ENCODE data around the gene ABTB2. TPM values are rescaled to one million over a fixed set of nuclear protein-coding genes. Genes with fewer than 3 reads are reported as not detected.

ABTB2 gene
- polyA plus RNA-seq, 1 of the 3 experiments (the other 2 are of a cell fraction) = 7.8 TPM

DNA sequence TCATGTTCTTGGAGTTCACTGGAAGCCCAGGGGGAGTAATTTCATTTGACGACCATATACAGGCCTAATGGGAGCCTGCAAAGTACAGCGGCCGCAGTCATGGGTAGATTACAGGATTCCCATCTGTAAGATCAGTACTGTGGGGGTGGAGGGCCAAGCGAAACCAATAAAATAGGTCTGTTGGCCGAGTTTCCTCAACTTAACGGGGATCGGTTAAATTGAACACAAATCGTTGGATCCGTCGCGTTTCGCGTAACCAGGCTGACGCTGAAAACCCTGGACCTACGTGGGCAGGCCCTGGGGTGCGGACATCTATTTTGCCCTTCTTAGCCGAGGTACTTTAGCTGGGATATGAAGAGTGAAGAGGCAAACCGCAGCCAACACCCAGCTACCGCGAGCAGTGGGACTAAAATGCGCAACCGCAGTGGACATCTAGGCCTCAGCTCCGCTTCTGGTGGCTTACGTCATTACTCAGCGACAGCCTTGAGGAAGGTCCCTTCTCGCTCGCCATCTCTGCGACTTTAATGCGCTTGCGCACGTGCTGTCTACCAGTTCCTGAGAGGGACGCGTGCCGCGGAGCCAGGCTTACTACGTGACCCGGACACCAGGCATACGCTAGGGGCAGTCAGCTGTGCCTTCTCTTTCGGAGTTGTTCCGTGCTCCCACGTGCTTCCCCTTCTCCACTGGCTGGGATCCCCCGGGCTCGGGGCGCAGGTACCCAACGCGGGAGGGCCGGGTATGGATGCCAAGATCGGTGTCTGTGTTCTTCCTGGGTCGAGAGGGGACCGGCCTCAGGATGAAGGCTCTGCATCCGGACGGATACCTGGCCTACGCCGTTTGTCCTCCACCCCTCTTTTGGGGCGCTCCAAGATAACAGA lies 252.5 kb downstream of the ABTB2 start, which contains the start of gene NAT10:
NAT10 (plus strand) TSS at position 551 of the 878 bp plus-strand sequence. CDS start 2,597 bp downstream, outside the sequence.
- ChIA-PET CTCF (interaction anchor here (0.7 to 1.6 kb wide), 7 partner anchors 10 to 247 kb away, joined by 3 to 13 read pairs (median 3); no protein-coding TSS in a partner anchor), POLR2A (interaction anchor here (0.6 to 1.7 kb wide), 7 partner anchors 14 to 69 kb away, joined by 3 to 16 read pairs (median 4); partner anchors contain the start of gene CAPRIN1)
- H3K4me2 ChIP-seq = peak within 1 kb of the TSS; percentile 94
- 2% methylated on average over 27 of the region's 55 CpGs for WGBS (ENCODE audit: low lambda C conversion rate)
- H3K4me3 ChIP-seq (ENCODE audit: low read depth in 2 of 2, low read length in 1 of 2) = peak within 1 kb of the TSS; percentile 89 to 97
- H3F3A ChIP-seq (replicated peaks; ENCODE audit: insufficient read depth) = peaks cover 44% of the 10 kb centered on the region
- peak; percentile 85 for DNase-seq
- H3K9me2 ChIP-seq = no peaks in the 10 kb centered on the region
- H4K20me1 ChIP-seq (ENCODE audit: insufficient read depth) = no peaks in the 10 kb centered on the region
- peak within 1 kb of the TSS; percentile 89 to 98 for H3K27ac ChIP-seq (ENCODE audit: low read depth in 2 of 2, low read length in 1 of 2)
- H2AFZ ChIP-seq (ENCODE audit: low read depth) = peak within 1 kb of the TSS; percentile 76
- H3K9me3 ChIP-seq = no peaks in the 10 kb centered on the region
- peak within 1 kb of the TSS; percentile 88 for H3K9ac ChIP-seq
- H3K4me1 ChIP-seq (ENCODE audit: control insufficient read depth in 1 of 2, insufficient read depth in 2 of 2, low read depth in 1 of 2, low read length in 1 of 2) = peaks cover 13 to 19% of the 10 kb centered on the region in 2 experiments; a peak in 3 of 4 replicates
- H3K79me2 ChIP-seq (ENCODE audit: insufficient read depth) = peaks cover 36% of the 10 kb centered on the region
- no peaks in the 10 kb centered on the region for H3K27me3 ChIP-seq (ENCODE audit: insufficient read depth)
- H3K36me3 ChIP-seq (replicated peaks in 1 of 2; ENCODE audit: control insufficient read depth in 1 of 2, insufficient read depth in 2 of 2, low read length in 1 of 2) = peaks cover 48 to 49% of the 10 kb centered on the region in 2 experiments
- TF ChIP-seq, protein P1, sequence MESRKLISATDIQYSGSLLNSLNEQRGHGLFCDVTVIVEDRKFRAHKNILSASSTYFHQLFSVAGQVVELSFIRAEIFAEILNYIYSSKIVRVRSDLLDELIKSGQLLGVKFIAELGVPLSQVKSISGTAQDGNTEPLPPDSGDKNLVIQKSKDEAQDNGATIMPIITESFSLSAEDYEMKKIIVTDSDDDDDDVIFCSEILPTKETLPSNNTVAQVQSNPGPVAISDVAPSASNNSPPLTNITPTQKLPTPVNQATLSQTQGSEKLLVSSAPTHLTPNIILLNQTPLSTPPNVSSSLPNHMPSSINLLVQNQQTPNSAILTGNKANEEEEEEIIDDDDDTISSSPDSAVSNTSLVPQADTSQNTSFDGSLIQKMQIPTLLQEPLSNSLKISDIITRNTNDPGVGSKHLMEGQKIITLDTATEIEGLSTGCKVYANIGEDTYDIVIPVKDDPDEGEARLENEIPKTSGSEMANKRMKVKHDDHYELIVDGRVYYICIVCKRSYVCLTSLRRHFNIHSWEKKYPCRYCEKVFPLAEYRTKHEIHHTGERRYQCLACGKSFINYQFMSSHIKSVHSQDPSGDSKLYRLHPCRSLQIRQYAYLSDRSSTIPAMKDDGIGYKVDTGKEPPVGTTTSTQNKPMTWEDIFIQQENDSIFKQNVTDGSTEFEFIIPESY (IDR thresholded peaks at IDR 0.05; ENCODE audit: borderline replicate concordance, low read depth) = peak; percentile 93
- TF ChIP-seq, protein P2, sequence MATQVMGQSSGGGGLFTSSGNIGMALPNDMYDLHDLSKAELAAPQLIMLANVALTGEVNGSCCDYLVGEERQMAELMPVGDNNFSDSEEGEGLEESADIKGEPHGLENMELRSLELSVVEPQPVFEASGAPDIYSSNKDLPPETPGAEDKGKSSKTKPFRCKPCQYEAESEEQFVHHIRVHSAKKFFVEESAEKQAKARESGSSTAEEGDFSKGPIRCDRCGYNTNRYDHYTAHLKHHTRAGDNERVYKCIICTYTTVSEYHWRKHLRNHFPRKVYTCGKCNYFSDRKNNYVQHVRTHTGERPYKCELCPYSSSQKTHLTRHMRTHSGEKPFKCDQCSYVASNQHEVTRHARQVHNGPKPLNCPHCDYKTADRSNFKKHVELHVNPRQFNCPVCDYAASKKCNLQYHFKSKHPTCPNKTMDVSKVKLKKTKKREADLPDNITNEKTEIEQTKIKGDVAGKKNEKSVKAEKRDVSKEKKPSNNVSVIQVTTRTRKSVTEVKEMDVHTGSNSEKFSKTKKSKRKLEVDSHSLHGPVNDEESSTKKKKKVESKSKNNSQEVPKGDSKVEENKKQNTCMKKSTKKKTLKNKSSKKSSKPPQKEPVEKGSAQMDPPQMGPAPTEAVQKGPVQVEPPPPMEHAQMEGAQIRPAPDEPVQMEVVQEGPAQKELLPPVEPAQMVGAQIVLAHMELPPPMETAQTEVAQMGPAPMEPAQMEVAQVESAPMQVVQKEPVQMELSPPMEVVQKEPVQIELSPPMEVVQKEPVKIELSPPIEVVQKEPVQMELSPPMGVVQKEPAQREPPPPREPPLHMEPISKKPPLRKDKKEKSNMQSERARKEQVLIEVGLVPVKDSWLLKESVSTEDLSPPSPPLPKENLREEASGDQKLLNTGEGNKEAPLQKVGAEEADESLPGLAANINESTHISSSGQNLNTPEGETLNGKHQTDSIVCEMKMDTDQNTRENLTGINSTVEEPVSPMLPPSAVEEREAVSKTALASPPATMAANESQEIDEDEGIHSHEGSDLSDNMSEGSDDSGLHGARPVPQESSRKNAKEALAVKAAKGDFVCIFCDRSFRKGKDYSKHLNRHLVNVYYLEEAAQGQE (IDR thresholded peaks at IDR 0.05; ENCODE audit: low read depth, low read length) = peak; percentile 54; the same call in 1 of the 2 replicates
- TF ChIP-seq TAF1 (IDR thresholded peaks at IDR 0.05; ENCODE audit: borderline replicate concordance, low read depth, low read length) = peak; percentile 77; the same call in 1 of the 2 replicates
- no peak for TF ChIP-seq RAD21 (IDR thresholded peaks at IDR 0.05; ENCODE audit: low read length)
- no peak for TF ChIP-seq EZH2phosphoT487 (IDR thresholded peaks at IDR 0.05; ENCODE audit: borderline replicate concordance, low read depth)
- no peak for TF ChIP-seq FOXJ3 (CRISPR knock-in tag; IDR thresholded peaks at IDR 0.05)
- TF ChIP-seq EP300 (IDR thresholded peaks at IDR 0.05; ENCODE audit: borderline replicate concordance in 1 of 2, low read depth in 1 of 2, low read length in 1 of 2) = no peak
- TF ChIP-seq, protein P3, sequence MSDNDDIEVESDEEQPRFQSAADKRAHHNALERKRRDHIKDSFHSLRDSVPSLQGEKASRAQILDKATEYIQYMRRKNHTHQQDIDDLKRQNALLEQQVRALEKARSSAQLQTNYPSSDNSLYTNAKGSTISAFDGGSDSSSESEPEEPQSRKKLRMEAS (IDR thresholded peaks at IDR 0.05; ENCODE audit: low read depth) = peak; percentile 99
- TF ChIP-seq FOSL2 (IDR thresholded peaks at IDR 0.05; ENCODE audit: borderline replicate concordance, low read depth) = peak; percentile 17; the same call in 1 of the 2 replicates
- peak; percentile 48; the same call in 1 of the 2 replicates for TF ChIP-seq RCOR1 (IDR thresholded peaks at IDR 0.05; ENCODE audit: low read length)
- no peak for TF ChIP-seq TEAD4 (IDR thresholded peaks at IDR 0.05; ENCODE audit: borderline replicate concordance, insufficient read depth)
- peak; percentile 97 for TF ChIP-seq CHD2 (IDR thresholded peaks at IDR 0.05; ENCODE audit: low read length, partially characterized antibody)
- TF ChIP-seq, protein P4, sequence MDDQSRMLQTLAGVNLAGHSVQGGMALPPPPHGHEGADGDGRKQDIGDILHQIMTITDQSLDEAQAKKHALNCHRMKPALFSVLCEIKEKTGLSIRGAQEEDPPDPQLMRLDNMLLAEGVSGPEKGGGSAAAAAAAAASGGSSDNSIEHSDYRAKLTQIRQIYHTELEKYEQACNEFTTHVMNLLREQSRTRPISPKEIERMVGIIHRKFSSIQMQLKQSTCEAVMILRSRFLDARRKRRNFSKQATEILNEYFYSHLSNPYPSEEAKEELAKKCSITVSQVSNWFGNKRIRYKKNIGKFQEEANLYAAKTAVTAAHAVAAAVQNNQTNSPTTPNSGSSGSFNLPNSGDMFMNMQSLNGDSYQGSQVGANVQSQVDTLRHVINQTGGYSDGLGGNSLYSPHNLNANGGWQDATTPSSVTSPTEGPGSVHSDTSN (IDR thresholded peaks at IDR 0.05) = peak; percentile 12; the same call in 1 of the 2 replicates
- TF ChIP-seq POLR2AphosphoS5 (IDR thresholded peaks at IDR 0.05; ENCODE audit: low read depth, low read length) = peak; percentile 98
- peak; percentile 100 for TF ChIP-seq MXI1 (IDR thresholded peaks at IDR 0.05; ENCODE audit: low read depth, low read length)
- peak; percentile 89 for TF ChIP-seq NRF1 (IDR thresholded peaks at IDR 0.05; ENCODE audit: low read depth, low read length)
- TF ChIP-seq, protein P5, sequence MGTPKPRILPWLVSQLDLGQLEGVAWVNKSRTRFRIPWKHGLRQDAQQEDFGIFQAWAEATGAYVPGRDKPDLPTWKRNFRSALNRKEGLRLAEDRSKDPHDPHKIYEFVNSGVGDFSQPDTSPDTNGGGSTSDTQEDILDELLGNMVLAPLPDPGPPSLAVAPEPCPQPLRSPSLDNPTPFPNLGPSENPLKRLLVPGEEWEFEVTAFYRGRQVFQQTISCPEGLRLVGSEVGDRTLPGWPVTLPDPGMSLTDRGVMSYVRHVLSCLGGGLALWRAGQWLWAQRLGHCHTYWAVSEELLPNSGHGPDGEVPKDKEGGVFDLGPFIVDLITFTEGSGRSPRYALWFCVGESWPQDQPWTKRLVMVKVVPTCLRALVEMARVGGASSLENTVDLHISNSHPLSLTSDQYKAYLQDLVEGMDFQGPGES (IDR thresholded peaks at IDR 0.05; ENCODE audit: low read depth, low read length) = no peak
- TF ChIP-seq ELF1 (IDR thresholded peaks at IDR 0.05) = peak; percentile 84
- TF ChIP-seq YY1 (IDR thresholded peaks at IDR 0.05; ENCODE audit: low read depth) = 0 out of 2 replicates have a peak, but pooled peaks have one; percentile 10
- no peak for TF ChIP-seq NFIC (IDR thresholded peaks at IDR 0.05; ENCODE audit: borderline replicate concordance)
- TF ChIP-seq SIN3A (IDR thresholded peaks at IDR 0.05; ENCODE audit: borderline replicate concordance, low read depth, low read length) = peak; percentile 99
- TF ChIP-seq MEF2A (IDR thresholded peaks at IDR 0.05; ENCODE audit: borderline replicate concordance, low read depth) = no peak
- peak; percentile 26; the same call in 1 of the 2 replicates for TF ChIP-seq JUND (IDR thresholded peaks at IDR 0.05)
- TF ChIP-seq RFX5 (IDR thresholded peaks at IDR 0.05; ENCODE audit: low read length) = no peak

Data from SK-N-SH (cell line).